Caki2 (cell line): ENCODE results near the gene DDC. TPM values are rescaled to one million over a fixed set of nuclear protein-coding genes. Genes with fewer than 3 reads are reported as not detected.
A peak's percentile ranks its signal among the peaks of the same experiment; 100 is the strongest.

ENCODE experiments used
- DNase-seq: peaks from one replicate; pipeline ENCODE4 v3.0.0-alpha.2; 2015; ENCODE audit warnings: low read depth
- in situ Hi-C: cut with HindIII; loops from 2 replicates; pipeline ENCODE4 v1.10.0; 2016; ENCODE audit warnings: low sequenced_read_pairs, low pct_unique_long_range_greater_than_20kb, mixed read lengths
- total RNA-seq: library from RNA; depleted of rRNA; stranded (reverse); fragments of >200 nt; shearing (Covaris generic); gene quantifications from 2 replicates; pipeline ENCODE4 v1.2.3, GENCODE V29; 2014; ENCODE audit warnings: low replicate concordance

Gene DDC
- total RNA-seq, 1 experiment from 2014 or later = 4.4 TPM

DNA sequence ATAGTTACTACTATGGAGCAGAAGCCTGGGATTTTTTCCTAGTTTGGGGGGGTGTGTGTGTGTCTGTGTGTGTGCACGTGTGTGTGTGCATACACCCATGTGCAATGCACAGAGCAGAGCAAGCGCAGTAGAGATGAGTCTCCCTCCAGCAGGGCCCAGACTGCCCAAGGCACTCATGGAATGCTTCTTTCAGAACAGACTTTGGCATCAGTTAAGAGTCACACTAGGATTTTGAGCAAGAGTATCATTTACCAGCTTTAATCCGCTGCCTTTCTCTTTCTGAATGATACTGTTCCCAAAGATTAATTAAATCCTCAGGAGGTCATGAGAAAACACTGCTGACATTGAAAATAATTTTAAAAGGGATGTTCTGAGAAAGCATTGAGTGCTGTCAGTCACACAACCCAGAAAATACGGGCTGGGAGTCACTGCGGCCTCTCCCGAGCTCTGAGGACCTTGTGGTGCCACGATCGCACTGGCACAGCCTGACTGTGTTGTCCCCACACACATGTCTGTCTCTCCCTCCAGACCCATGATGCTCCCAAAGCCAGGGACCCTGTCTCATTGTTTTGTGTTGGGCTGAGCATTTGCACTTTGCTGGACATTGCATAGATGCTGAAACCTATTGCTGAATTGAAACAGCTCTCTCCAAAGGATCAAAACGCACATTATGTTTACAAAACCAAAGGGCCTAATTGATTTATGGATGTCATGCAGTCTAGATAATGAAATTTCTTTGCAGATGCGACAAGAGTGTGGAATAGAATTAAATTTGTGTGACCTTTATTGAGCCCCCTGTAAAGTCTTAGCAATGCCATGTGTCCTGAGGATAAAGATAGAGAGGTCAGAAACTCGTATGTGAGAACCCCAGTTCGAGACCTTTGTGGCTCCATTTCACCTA is 60.3 kb downstream of the DDC start:
- no peak for DNase-seq
- in situ Hi-C loops = no loop called here

DNA sequence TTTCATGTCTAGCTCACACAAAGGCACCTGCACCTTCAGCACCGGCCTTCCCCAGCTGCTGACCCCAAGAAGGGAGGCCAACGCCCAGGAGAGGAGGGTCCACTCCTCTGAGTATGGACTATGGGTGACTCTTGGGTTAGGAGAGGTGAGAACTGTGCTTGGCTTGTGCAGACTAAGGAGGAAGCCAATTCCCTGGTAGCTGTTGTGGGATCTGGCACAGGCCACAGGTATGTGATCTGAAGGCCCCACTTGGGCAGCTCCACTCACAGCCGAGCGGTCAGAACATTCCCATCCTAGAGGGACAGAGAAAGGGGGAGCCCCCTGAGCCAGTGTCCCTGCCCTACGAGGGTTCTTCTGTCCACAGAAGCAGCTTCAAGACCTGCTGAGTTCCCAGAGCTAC is 62.3 kb downstream of the DDC start:
- in situ Hi-C loops = no loop called here

DNA sequence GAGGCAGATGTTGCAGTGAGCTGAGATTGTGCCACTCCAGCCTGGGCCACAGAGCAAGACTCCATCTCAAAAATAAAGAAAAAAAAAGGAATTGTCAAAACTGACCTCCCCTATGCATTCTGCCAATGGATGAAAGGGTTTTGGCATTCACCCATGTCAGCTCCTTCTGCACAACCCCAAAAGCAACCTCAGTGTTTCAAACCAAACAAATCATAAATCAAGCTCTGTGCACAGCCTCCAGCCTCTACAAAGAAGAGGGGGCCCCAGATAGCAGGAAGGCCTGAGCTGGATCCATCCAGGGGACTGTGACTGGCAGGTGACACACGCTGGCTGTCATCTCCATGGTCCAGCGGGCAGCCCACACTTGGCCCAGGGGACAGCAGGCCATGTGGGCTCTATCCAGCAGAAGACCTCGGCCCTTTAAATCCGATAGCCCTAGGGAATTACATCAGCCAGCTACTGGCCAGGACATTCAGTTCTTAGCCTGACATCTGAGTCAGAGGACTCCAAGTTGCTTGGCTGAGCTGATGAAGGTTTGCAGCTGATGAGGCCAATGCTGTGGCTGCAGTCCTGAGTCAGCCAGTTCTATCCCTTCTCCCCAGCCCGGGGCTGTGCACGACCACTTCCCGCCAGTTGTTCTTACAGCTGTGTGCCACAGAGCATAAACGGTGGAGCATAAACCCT is 63.1 kb downstream of the DDC start:
- in situ Hi-C loops = no loop called here
- peak; percentile 63 for DNase-seq

More for the DNA sequence above, 62.3 kb downstream of the DDC start:
- no peak for DNase-seq

DNA sequence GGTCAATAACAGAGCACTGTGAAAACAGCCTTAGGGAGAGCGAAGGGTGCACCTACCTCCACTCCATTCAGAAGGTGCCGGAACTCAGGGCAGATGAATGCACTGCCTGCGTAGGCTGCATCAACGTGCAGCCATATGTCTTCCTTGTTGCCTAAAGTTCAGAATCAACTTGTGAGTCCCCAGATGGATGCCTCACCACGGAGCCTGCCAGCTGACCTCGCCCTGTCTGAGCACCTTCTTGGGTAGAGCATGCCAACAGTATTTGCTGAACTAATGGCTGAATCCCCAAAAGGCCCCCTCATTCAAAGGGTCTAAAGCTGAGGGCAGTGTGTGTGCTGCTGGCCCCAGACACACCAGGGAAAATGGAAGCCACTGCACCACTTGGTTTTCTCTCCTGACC is 66.1 kb downstream of the DDC start:
- DNase-seq = no peak

DNA sequence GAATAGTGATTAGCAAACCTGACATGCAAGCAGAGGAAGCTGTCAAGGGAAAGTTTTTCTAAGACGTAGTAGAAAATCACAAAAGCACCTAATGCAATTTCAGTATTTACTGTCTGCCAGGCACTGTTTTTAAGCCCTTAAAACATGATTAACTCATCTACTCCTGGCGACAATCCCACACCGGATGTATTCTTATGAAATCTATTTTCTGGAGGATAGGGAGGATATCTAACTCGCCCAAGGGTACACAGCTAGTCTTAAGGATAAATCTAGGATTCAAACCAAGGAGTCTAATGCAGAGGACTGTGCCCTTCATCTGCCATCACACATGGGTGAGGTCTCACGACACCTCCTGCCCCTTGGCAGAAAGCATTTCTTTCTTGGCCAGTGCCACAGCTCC is 67.2 kb downstream of the DDC start:
- no peak for DNase-seq
- in situ Hi-C loops = no loop called here

More for the DNA sequence above, 66.1 kb downstream of the DDC start:
- in situ Hi-C loops = no loop called here

DNA sequence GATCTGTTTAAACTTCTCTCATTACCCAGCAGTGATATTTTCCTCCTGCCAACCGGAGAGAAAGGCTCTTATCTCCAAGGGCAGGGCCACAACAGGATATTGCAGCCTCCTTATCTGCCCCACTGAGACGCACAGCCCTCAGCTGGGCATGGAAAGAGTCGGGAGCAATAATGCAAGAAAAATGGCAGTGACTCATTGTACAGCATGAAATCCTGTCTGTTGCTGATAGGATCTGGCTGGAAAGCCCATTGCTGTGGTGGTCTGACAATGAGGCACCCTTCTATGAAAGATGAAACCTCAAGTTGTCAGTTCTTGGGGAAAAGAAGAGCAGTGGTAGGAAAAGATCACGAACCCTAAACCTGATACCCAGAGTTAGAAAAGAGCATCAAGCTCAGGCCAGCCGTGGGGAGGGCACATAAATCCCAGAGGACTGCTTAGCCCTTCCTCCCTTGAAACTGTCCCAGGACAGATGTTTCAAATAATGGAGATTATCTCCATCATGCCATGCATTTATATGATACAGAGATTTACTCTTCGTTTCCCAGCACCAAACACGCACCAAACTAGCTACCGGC is 68.0 kb downstream of the DDC start:
- DNase-seq = no peak
- in situ Hi-C loops = no loop called here

DNA sequence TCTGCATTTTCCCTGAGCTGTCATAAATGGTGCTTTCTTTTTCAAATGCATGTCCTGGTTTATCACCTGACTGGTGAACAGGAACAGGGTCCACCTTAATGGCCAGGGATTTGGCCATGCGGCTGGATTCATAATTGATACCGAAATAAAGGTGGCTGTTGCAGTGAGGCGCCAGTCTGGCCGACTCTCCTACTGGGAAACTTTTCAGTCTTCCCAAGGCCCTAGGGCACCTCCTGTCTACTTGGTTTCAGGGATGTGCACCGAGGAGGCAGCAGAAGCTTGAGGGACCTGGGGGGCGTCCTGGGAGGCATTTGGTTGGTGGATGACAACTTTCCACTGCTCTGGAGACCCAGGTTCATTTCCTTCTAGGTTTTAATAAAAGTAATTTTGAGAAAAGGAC is 68.6 kb downstream of the DDC start:
- DNase-seq = no peak
- in situ Hi-C loops = no loop called here

DNA sequence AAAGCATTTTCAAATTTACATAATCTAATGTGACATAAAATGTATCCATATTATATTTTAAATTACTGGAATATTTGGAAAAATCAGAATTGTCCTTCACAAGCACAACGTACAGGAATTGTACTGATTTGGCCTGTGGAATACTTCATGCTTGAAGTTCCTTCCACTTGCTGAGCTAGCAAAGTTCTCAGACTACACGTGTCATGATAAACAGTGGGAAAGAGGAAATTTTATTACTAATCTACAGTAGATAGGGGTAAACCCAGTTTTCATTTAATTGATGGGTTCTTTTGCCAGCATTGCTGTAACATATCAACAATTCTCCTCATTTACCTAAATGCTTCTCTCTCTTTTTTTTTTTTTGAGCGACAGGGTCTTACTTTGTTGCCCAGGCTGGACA is 69.5 kb downstream of the DDC start:
- in situ Hi-C loops = no loop called here
- DNase-seq = no peak

DNA sequence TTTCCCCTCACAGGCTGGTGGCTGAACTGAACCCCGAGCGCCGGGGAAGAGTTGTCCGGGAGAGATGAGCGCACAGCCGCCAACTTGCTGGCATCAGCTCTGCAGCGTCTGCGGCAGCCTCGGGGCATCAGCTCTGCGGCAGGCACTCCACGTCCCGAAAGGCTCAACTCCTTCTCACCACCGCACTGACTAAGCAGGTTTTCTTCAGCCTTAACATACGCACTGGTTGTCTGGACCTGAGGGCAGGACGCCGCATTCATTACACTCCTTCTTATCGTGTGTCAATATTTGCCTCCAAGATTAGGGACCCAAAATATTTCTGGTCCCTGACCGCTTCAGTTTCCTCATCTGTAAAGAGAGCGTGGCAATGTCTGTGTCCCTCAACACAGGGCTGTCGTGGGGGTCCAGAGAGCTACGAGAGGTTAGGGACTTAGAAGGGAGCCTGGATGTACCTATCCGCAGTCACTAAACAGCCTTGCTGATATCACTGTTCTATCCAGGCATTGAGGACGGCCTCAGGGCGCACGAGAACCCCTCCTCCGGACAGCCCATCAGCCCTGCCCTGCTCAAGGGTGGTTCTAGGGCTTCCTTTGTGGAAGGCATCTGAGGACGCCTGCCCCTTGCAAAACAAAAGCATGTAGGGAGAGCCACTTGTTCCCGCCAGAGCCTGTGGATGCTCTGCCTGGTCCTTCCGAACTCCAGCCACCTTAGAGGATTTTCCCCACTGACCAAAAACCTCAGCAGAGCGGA is 72.3 kb downstream of the DDC start:
- DNase-seq = no peak
- in situ Hi-C loops = no loop called here

DNA sequence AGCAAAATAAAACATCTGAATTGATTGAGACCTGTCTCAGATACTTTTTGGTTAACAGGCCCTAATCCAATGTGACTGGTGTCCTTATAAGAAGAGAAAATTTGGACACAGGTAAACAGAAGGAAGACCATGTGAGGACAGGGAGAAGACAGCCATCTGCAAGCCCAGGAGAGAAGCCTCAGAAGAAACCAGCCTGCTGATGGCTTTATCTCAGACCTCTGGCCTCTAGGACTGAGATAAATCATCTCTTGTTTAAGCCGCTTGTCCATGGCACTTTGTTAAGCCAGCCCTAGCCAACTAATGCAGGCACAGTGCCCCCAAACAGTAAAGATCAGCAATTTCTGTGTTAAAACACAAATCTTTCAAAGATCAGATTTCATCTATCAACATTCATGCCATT is 73.3 kb downstream of the DDC start:
- DNase-seq = no peak
- in situ Hi-C loops = no loop called here

DNA sequence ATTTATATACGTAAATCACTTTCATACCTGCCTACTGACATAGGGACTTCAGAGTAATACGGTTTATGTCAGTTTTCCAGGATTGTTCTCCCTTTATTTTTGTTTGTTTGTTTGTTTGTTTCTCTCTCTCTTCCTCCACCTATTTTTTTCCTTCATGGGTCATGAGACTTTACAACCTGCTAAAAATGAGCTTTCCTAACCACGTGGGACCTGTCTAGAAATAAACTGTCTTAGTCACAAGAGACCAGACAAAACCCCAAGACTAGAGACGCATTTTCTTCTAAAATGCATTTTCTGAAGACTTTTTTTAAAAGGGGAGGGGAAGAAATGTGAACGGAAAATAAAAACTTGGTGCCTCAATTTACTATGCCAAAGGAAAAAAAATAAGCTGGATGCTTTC is 74.0 kb downstream of the DDC start:
- no peak for DNase-seq
- in situ Hi-C loops = no loop called here

DNA sequence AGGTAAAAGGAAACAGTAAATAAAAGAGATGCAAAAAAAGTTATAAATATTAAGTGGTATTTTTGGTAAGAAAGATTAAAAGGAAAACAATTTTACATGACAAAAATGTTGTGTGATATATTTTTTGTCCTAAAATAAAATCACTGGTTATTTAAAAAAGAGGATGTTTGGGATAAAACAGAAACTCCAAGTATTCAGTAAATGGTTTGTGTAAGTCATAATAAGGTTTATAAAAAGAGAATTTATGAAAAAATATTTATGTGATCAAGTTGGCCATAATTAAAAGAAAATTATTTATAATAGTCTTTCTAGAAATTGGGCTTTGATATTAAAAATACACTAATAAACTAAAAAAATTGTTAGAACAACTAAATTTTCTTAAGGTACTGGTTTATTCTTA is 76.8 kb downstream of the DDC start:
- in situ Hi-C loops = no loop called here
- DNase-seq = no peak

DNA sequence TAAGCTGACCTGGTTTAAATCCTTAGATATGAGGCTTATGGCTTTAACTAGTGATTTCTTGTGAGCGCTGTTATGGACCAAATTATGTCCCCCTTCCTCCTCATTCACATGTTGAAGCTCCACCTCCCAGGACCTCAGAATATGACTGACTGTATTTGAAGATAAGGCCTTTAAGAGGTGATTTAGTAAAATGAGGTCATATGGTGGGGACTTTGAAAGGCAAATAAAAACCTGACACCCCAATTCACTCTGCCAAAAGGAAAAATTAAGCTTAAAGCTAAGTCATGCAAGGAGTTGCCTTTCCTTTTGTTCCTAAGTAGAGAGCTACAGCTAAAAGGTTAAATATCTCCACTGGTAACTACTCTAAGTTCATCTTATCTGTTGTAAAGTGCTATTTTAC is 78.7 kb downstream of the DDC start:
- DNase-seq = no peak
- in situ Hi-C loops = no loop called here

DNA sequence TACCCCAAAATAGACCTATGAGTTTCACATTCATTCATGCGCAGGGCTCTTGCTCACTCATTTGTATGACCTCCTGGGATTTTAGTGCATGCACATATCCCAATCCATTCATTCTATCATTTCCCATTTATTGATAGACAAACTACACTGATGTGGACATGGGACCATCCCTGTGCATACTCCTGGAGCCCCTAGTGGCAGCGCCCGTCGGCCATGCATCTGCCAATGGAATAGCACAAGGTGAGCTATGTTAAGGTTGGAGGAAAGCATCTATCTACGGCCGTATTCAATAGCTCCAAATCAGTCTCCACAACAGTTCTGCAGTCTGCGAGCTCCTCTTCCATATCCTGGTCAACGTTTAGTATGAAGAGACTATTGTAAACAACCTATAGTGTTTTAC is 83.3 kb downstream of the DDC start:
- no peak for DNase-seq
- in situ Hi-C loops = no loop called here

DNA sequence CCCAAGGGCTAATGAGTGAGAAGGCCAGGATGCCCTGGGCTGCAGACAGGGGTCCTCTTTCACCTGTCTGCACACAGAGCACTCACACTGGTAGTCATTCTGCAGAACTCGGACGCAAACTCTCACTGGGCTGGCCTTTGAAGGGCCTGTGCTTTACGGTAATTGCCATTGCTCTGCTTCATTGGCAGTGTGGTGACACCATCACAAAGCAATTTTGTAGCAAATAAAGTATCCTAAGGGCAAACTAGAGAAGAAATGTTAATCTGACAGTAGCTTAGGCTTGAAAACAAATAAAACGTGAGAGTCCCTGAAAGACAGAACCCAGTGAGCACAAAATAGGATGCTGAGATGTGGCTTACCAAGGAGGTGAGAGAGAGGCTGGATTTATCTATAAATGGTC is 84.4 kb downstream of the DDC start:
- in situ Hi-C loops = no loop called here
- no peak for DNase-seq

DNA sequence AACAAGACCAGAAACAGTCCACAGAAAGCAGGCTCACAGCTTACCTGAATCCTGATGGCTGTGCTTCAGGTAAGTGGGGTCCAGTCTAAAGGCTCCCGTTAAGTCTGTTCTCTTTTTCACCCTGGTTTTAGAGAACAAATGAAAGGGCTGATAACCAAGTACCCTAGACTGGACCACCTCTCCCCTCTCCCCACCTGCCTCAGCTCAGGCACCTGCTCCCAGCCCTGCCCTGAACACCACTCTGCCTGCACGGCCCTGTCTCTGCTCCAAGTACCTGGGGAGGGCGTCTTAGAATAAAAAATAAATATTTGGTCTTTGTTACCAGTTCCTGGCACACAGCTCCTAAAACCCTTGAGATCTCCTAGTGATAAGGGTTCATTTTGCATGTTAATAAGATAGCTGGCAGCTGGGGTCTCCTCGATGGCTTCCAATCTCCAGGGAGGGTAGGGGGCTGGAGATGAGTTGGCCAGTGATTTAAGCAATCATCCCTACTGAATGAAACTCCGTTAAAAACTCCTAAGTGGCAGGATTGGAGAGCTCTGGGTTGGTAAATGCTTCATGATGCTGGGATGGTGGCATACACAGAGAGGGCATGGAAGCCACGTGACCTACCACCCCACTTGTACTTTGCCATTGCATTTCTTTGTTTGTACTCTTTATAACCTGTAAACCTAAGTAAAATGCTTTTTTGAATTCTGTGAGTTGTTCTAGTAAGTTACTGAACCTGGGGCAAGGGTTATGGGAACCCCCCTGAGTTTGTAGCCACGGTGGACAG is 85.3 kb downstream of the DDC start:
- in situ Hi-C loops = no loop called here
- DNase-seq = no peak

DNA sequence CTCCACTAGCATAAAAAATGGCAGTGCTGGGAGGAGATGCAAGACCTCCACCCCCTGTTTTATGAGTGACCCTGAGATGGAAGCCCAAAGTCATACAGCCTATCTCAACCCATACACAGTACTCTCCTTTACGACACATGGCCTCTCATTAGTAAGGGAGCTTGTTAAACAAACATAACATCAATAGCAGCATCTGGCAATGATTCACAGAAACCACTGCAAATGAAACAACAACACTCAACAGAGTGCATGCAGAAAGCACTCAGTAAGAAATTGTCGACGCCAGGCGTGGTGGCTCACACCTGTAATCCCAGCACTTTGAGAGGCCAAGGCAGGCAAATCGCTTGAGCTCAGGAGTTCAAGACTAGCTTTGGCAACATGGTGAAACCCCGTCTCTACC is 87.6 kb downstream of the DDC start:
- no peak for DNase-seq
- in situ Hi-C loops = no loop called here

DNA sequence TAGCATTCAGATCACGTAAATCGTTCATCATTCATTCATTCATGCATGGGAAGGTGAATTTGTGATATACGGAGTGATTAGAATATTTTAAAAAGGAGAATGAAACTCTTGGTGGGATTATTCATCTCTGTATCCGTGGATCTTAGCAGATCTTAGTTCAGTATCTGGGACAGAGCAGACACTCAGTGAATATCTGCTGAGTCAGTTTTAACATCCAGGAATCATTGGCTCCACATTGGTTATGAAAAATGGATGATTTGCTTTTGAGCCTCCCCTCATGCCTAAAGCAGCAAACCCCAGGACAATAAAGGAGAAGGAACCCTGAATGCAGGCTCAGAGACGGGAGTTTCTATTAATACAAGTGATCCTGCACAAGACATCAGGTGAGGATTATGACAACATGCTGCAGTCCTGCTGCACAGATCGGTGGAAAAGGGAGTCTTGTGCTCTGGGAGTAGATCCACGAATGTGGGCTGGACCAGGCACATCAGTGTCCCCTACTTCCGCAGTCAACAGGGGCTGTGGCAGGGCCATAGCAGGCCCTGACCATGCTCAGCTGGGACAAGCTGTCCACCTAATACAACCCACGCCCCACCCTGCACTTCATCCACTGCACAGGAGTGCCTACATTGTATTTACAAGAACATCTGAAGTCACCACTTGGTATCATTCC is 88.1 kb downstream of the DDC start:
- no peak for DNase-seq
- in situ Hi-C loops = no loop called here
